Transverse colon (tissue), 4 donors: ENCODE measurements around the gene HSDL1. TPM values are rescaled to one million over a fixed set of nuclear protein-coding genes. Genes with fewer than 3 reads are reported as not detected.

Source experiments
- DNase-seq: peaks from one replicate; pipeline ENCODE4 v3.0.0-alpha.2; 2019
- H3K27ac ChIP-seq, 4 donors: fragments of 200-600 bp; sonication (generic); 2 replicates each; pipeline ENCODE4 v1.5.1; 2016 to 2018; ENCODE audit warnings: inconsistent platforms in 4 of 4
- H3K27me3 ChIP-seq: fragments of 200-600 bp; sonication (generic); 2 replicates; pipeline ENCODE4 v1.5.1; 2017; ENCODE audit warnings: inconsistent platforms
- H3K36me3 ChIP-seq, 4 donors: fragments of 200-600 bp; sonication (generic); 2 replicates each; pipeline ENCODE4 v1.5.1; 2017 to 2019; ENCODE audit warnings: inconsistent platforms in 4 of 4
- H3K4me1 ChIP-seq, 4 donors: fragments of 200-600 bp; sonication (generic); 2 replicates each; pipeline ENCODE4 v1.5.1; 2017 to 2020; ENCODE audit warnings: inconsistent platforms in 4 of 4
- H3K4me3 ChIP-seq, 4 donors: fragments of 200-600 bp; sonication (generic); 1 replicate in 1 of 4; 2 replicates in 3 of 4; pipeline versions ENCODE4 v1.5.1 to v1.6.1; 2017 to 2019; ENCODE audit warnings: inconsistent platforms in 4 of 4
- H3K9me3 ChIP-seq, 2 donors: fragments of 200-600 bp; sonication (generic); 2 replicates each; pipeline ENCODE4 v1.5.1; 2017 to 2019; ENCODE audit warnings: inconsistent platforms in 2 of 2
- EP300 ChIP-seq: sonication (generic); formaldehyde crosslinking; IDR thresholded peaks from one replicate; pipeline ENCODE4 v1.6.1; 2017; ENCODE audit warnings: antibody characterized with exemption, low read depth
- POLR2A ChIP-seq: fragments of 450-650 bp; IDR thresholded peaks from one replicate; pipeline ENCODE4 v1.6.1; 2016; ENCODE audit warnings: antibody characterized with exemption, mild to moderate bottlenecking, moderate library complexity
- POLR2AphosphoS5 ChIP-seq, 3 donors: sonication (generic); formaldehyde crosslinking; IDR thresholded peaks; one replicate each; pipeline ENCODE4 v1.6.1; 2016; ENCODE audit warnings: antibody characterized with exemption in 3 of 3
- WGBS, 2 donors: methylation state at CpG; one replicate each; pipeline ENCODE4 v1.1.5; 2018; ENCODE audit warnings: low coverage in 1 of 2; 5-methylcytosine and 5-hydroxymethylcytosine counted together
- in situ Hi-C, 4 donors: fragments of 200-750 bp; cut with MboI; loops; one replicate each; pipeline versions ENCODE4 v1.15.0 to v1.15.1; 2017; ENCODE audit warnings: low sequenced_read_pairs in 3 of 4, low pct_ligation_motif_present in 1 of 4, low pct_unique_long_range_greater_than_20kb in 1 of 4
- intact Hi-C: fragments of 100-400 bp; cut with DNase I; formaldehyde crosslinking; loops from one replicate; pipeline ENCODE4 v1.15.1; 2023; ENCODE audit warnings: low total_unique reads
- total RNA-seq, 4 donors: library from RNA; depleted of rRNA; stranded (reverse); fragments of >200 nt; gene quantifications; one replicate each; pipeline ENCODE4 v1.1.0, GENCODE V29; 2016
- TF ChIP-seq, protein P1 (sequence below), 5 experiments: fragments of 200-600 bp in 3 of 5; fragments of 450-650 bp in 2 of 5; sonication (generic) in 3 of 5; IDR thresholded peaks; 1 replicate in 2 of 5; 2 replicates in 3 of 5; pipeline ENCODE4 v1.5.1; 2016 to 2017; ENCODE audit warnings: antibody characterized with exemption in 5 of 5, inconsistent platforms in 3 of 5, mild to moderate bottlenecking in 2 of 5, moderate library complexity in 1 of 5

Gene HSDL1
- total RNA-seq: 10 to 100 TPM in 2 of 4 donors, 1 to 10 TPM in 2; 1.2 to 16.2 (median 8.7) TPM

DNA sequence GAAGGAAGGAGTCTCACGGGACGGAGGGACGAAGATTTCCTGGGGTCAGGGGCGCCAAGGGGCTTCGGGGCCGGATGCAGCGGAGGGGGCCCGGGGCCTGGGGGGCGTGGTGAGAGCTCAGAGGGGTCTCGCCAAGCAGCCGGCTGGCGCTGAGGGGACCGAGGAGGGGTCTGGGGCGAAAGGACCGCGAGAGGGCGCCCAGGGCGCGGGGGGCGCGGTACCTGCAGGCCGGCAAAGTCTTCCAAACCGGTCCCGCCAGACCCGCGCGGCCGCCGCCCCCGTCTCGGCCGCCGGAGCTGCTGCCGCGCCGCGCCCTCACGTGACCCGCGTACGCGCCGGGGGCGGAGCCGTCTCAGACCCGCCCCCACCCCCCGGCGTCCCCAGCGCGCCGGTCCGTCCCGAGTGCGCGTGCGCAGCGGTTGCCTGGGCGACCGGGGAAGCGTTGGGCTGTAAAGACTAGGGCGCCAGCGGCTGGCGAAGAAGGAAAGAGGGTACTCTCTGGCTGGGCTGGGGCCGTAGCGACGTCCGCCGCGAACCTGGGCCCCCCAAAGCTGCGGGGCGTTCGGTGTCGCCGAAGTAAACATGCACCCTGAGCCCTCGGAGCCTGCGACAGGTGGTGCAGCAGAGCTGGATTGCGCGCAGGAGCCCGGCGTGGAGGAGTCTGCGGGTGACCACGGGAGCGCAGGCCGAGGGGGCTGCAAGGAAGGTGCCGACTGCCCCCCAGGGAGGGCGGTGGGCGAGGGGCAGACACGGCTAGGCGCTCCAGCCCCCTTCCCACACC lies at the start of gene HSDL1, which contains the start of gene DNAAF1:
TSS of gene HSDL1 (minus strand) at position 319 of the 781 bp plus-strand sequence. CDS start 13,856 bp downstream, outside the sequence.
TSS of gene DNAAF1 (plus strand) at position 450 of the 781 bp plus-strand sequence. CDS start at position 583, 133 bp downstream.
- intact Hi-C loops (no loop called here), in situ Hi-C loops (no loop called here)
- H3K36me3 ChIP-seq: no peaks in the 10 kb centered on the region
- H3K4me3 ChIP-seq: peak within 1 kb of the TSS; percentile 91 to 99 (median 98)
- H3K4me1 ChIP-seq: peaks cover 3 to 14% (median 12%) of the 10 kb centered on the region in 4 donors
- DNase-seq: peak; percentile 94
- TF ChIP-seq EP300: no peak
- TF ChIP-seq POLR2AphosphoS5 (IDR thresholded peaks at IDR 0.05): peak in 1 of 3 donors; percentile 46
- TF ChIP-seq, protein P1, sequence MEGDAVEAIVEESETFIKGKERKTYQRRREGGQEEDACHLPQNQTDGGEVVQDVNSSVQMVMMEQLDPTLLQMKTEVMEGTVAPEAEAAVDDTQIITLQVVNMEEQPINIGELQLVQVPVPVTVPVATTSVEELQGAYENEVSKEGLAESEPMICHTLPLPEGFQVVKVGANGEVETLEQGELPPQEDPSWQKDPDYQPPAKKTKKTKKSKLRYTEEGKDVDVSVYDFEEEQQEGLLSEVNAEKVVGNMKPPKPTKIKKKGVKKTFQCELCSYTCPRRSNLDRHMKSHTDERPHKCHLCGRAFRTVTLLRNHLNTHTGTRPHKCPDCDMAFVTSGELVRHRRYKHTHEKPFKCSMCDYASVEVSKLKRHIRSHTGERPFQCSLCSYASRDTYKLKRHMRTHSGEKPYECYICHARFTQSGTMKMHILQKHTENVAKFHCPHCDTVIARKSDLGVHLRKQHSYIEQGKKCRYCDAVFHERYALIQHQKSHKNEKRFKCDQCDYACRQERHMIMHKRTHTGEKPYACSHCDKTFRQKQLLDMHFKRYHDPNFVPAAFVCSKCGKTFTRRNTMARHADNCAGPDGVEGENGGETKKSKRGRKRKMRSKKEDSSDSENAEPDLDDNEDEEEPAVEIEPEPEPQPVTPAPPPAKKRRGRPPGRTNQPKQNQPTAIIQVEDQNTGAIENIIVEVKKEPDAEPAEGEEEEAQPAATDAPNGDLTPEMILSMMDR (IDR thresholded peaks at IDR 0.05): no peak
- TF ChIP-seq POLR2A: no peak
- H3K27me3 ChIP-seq: no peaks in the 10 kb centered on the region
- WGBS, 2 donors: 0 to 2% methylated on average over 1 to 64 of the region's 89 CpGs
- peak within 1 kb of the TSS; percentile 81 to 89 (median 86) for H3K27ac ChIP-seq
- no peaks in the 10 kb centered on the region for H3K9me3 ChIP-seq

- no peaks in the 10 kb centered on the region for H3K36me3 ChIP-seq
- H3K9me3 ChIP-seq: no peaks in the 10 kb centered on the region
- H3K27me3 ChIP-seq: no peaks in the 10 kb centered on the region
- H3K4me1 ChIP-seq: no peaks in the 10 kb centered on the region
- in situ Hi-C loops (loop anchor here in 2 of 4 donors (25.0 kb wide), 2 partner anchors 232 to 382 kb away; partner anchors contain the start of genes HSBP1 (in 1 of the 2), NECAB2 (in 1 of the 2) and OSGIN1 (in 1 of the 2)), intact Hi-C loops (no loop called here)
- no peak overlapping the region for H3K27ac ChIP-seq
- no peak for TF ChIP-seq POLR2AphosphoS5 (IDR thresholded peaks at IDR 0.05)
- no peak for TF ChIP-seq POLR2A
- TF ChIP-seq EP300: no peak
- TF ChIP-seq, protein P1 (IDR thresholded peaks at IDR 0.05): no peak
- DNase-seq: no peak
- WGBS, 2 donors: 81 to 100% methylated on average over 1 to 11 of the region's 11 CpGs
- no peak overlapping the region for H3K4me3 ChIP-seq
Measured at GRCh38 chr16:84194018-84194417, 49.0 kb upstream of the HSDL1 start.

GRCh38 chr16:84193480-84193879 lies 48.5 kb upstream of the HSDL1 start:
- Histone ChIP-seq H3K4me3 (no peak overlapping the region), H3K9me3 (no peaks in the 10 kb centered on the region), H3K27me3 (no peaks in the 10 kb centered on the region), H3K27ac (no peak overlapping the region), H3K4me1 (no peaks in the 10 kb centered on the region), H3K36me3 (no peaks in the 10 kb centered on the region)
- 77 to 100% methylated on average over 2 to 7 of the region's 7 CpGs for WGBS, 2 donors
- TF ChIP-seq, protein P1 (IDR thresholded peaks at IDR 0.05): no peak
- no peak for TF ChIP-seq POLR2A
- TF ChIP-seq EP300: no peak
- no peak for TF ChIP-seq POLR2AphosphoS5 (IDR thresholded peaks at IDR 0.05)
- DNase-seq: no peak
- intact Hi-C loops (no loop called here), in situ Hi-C loops (loop anchor here in 2 of 4 donors (25.0 kb wide), 2 partner anchors 231 to 381 kb away; partner anchors contain the start of genes HSBP1 (in 1 of the 2), NECAB2 (in 1 of the 2) and OSGIN1 (in 1 of the 2))

DNA sequence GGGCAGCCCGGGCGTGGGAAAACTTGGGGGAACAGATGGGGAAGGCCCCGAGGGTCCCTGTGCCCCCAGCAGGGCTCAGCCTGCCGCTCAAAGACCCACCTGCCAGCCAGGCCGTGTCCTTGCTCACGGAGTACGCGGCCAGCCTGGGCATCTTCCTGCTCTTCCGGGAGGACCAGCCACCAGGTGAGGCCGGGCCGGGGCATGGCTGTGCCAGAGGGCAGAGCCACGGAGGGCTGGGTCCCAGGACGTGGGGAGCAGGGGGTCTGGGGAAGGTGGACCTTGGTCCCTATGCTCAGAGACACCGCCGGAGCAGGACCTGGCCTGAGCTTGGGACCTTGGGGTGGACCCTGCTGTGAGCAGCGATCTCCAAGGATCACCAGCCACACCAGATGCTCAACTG lies 46.5 kb upstream of the HSDL1 start:
- in situ Hi-C loops: loop anchor here in 2 of 4 donors (25.0 kb wide), 2 partner anchors 229 to 379 kb away; partner anchors contain the start of genes HSBP1 (in 1 of the 2), NECAB2 (in 1 of the 2) and OSGIN1 (in 1 of the 2)
- Histone ChIP-seq H3K36me3 (no peaks in the 10 kb centered on the region), H3K27me3 (no peaks in the 10 kb centered on the region), H3K9me3 (no peaks in the 10 kb centered on the region), H3K27ac (no peak overlapping the region), H3K4me3 (no peak overlapping the region), H3K4me1 (no peaks in the 10 kb centered on the region)
- TF ChIP-seq EP300: no peak
- no peak for TF ChIP-seq POLR2A
- TF ChIP-seq, protein P1 (IDR thresholded peaks at IDR 0.05): no peak
- no peak for TF ChIP-seq POLR2AphosphoS5 (IDR thresholded peaks at IDR 0.05)
- 90% methylated on average over 8 of the region's 16 CpGs; no CpG with 5 or more reads in 1 of the 2 donors for WGBS, 2 donors
- intact Hi-C loops: no loop called here
- no peak for DNase-seq
